H1 (cell line): ENCODE measurements around the gene TAS1R1. TPM values are rescaled to one million over a fixed set of nuclear protein-coding genes. Genes with fewer than 3 reads are reported as not detected.

Source experiments
- SAP30 ChIP-seq: fragments of 300-600 bp; sonication (generic); IDR thresholded peaks from 2 replicates; pipeline ENCODE4 v1.7.1; 2012; ENCODE audit warnings: low read length, moderate library complexity, mild to moderate bottlenecking, inconsistent platforms; ENCODE audit not compliant: insufficient read depth, insufficient replicate concordance
- polyA plus RNA-seq, 7 experiments: library from polyadenylated mRNA; depleted of rRNA in 3 of 7; stranded (reverse) in 5 of 7; unstranded in 2 of 7; fragments of >200 nt in 5 of 7; fragments of 200-250 nt in 2 of 7; gene quantifications; 1 replicate in 5 of 7; 2 replicates in 1 of 7; 4 replicates in 1 of 7; pipeline versions ENCODE4 v1.2.1 to v1.2.3, GENCODE V29; 2011 to 2013; ENCODE audit warnings: missing spikeins in 2 of 7, mixed read lengths in 2 of 7
- total RNA-seq: library from RNA; stranded (reverse); fragmentation: NEBNext Ultra II Directional; extraction: Animal tissue kit (Norgen Biotek cat#: 25700); gene quantifications from 2 replicates; pipeline ENCODE4 v1.2.1, GENCODE V29; 2021

Gene TAS1R1
- total and polyA plus RNA-seq, 2 of the 8 experiments (the other 6 are each of a cell fraction or from before 2014, with no cell fraction given), result 0.26 TPM; not detected in 1

DNA sequence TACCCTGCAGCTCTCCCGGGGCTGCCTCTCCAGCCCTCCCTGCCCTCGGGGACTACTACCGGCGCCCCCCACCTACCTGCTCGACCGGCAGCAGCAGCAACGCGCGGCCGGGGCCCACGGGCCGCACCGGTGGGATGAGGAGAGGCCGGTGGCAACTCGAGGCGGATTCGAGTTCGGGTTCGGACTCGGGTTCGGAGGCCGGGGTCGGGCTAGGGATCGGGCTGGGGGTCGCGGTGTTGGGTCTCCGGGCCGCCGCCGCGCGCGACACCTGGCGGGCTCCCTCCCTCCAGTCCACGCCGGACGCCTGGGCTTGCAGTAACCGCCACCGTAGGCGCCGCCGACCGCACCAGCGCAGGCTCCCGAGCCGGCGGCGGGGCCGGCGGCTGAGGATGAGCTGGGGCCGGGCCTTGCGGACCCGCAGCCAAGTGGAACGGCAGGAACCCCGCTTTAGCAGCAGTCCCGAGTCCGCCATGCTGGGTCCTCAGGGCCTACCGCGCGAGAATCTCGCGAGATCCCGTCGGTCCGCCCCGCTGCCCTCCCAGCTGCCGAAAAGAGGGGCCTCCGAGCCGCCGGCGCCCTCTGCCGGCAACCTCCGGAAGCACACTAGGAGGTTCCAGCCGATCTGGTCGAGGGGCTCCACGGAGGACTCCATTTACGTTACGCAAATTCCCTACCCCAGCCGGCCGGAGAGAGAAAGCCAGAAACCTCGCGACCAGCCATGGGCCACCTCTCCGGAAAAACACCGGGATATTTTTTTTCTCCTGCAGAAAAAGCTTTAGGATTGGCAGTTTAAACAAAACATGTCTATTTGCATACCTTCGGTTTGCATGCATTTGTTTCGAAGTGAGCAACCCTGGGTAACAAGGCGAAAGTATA is 838 bp upstream of the TAS1R1 start, which contains the start of gene NOL9 (continued):
- TF ChIP-seq SAP30, result no peak
